ENCODE measurements around the gene TTL.

GRCh38 chr2:112588611-112589045, 106.7 kb downstream of the TTL start:
- no peak for TF ChIP-seq CTCF (IDR thresholded peaks at IDR 0.05)
- TF ChIP-seq REST (IDR thresholded peaks at IDR 0.05; ENCODE audit: insufficient read depth in 1 of 2, low read depth in 2 of 2, low read length in 1 of 2) = no peak
